ENCODE results near the gene RALGAPA2. TPM values are rescaled to one million over a fixed set of nuclear protein-coding genes. Genes with fewer than 3 reads are reported as not detected.
A peak's percentile ranks its signal among the peaks of the same experiment; 100 is the strongest.

Gene RALGAPA2
- total and polyA plus RNA-seq, 2 experiments from 2014 or later: 13.1 to 43.4 TPM

- H3K79me2 ChIP-seq (replicated peaks; ENCODE audit: insufficient read depth): no peaks in the 10 kb centered on the region
- peaks cover 45% of the 10 kb centered on the region for H3K4me1 ChIP-seq (ENCODE audit: insufficient read depth)
- no peaks in the 10 kb centered on the region for H3K36me3 ChIP-seq (ENCODE audit: insufficient read depth)
- H3K4me3 Mint-ChIP-seq: peak overlapping the region; percentile 51
- peak overlapping the region; percentile 63 for H3K4me2 ChIP-seq
- peaks cover 6% of the 10 kb centered on the region; the same call in 1 of the 2 replicates for H3F3A ChIP-seq (replicated peaks; ENCODE audit: low read depth)
- no peak overlapping the region for H2AFZ ChIP-seq
- no peak overlapping the region for H3K27ac Mint-ChIP-seq
- peaks cover 77% of the 10 kb centered on the region for H3K27me3 ChIP-seq (ENCODE audit: insufficient read depth)
- H3K4me3 ChIP-seq: peak overlapping the region; percentile 67
- H3K27ac ChIP-seq (ENCODE audit: low read depth): peak overlapping the region; percentile 68
- peaks cover 12% of the 10 kb centered on the region for H3K9me2 ChIP-seq (ENCODE audit: insufficient read depth)
- ATAC-seq (0 out of 3 replicates have a peak, but pooled peaks have one; percentile 2), DNase-seq (ENCODE audit: low spot score) (peak; percentile 46)
- no peaks in the 10 kb centered on the region; the same call in 2 of the 3 replicates for H3K36me3 Mint-ChIP-seq (ENCODE audit: low read depth)
- no peaks in the 10 kb centered on the region for H4K20me1 ChIP-seq (replicated peaks; ENCODE audit: insufficient read depth)
- H3K4me1 Mint-ChIP-seq: peaks cover 39% of the 10 kb centered on the region
- TF ChIP-seq CREB1 (CRISPR knock-in tag; IDR thresholded peaks at IDR 0.05; ENCODE audit: low read depth): no peak
- TF ChIP-seq EZH2 (IDR thresholded peaks at IDR 0.05; ENCODE audit: low read depth, unreplicated experiment): peak; percentile 28
- peaks cover 2% of the 10 kb centered on the region; the same call in 1 of the 3 replicates for H3K9me3 Mint-ChIP-seq
- peaks cover 75% of the 10 kb centered on the region for H3K27me3 Mint-ChIP-seq (ENCODE audit: insufficient read depth, low read depth, poor library complexity)
Observed at GRCh38 chr20:20371083-20371482, 341.4 kb downstream of the RALGAPA2 start.

- Mint-ChIP-seq H3K4me1 (peaks cover 47% of the 10 kb centered on the region), H3K27me3 (ENCODE audit: insufficient read depth, low read depth, poor library complexity) (peaks cover 78% of the 10 kb centered on the region)
- no peak for ATAC-seq
Observed at GRCh38 chr20:20370094-20370575, 342.3 kb downstream of the RALGAPA2 start.

More at GRCh38 chr20:20370094-20370575, 342.3 kb downstream of the RALGAPA2 start:
- Histone ChIP-seq H3K4me1 (ENCODE audit: insufficient read depth) (peaks cover 48% of the 10 kb centered on the region), H3K27ac (ENCODE audit: low read depth) (no peak overlapping the region), H3K79me2 (replicated peaks; ENCODE audit: insufficient read depth) (no peaks in the 10 kb centered on the region), H4K20me1 (replicated peaks; ENCODE audit: insufficient read depth) (no peaks in the 10 kb centered on the region), H3K36me3 (ENCODE audit: insufficient read depth) (no peaks in the 10 kb centered on the region), H3K9me2 (ENCODE audit: insufficient read depth) (peaks cover 12% of the 10 kb centered on the region), H2AFZ (peak overlapping the region; percentile 94), H3K27me3 (ENCODE audit: insufficient read depth) (peaks cover 83% of the 10 kb centered on the region), H3F3A (replicated peaks; ENCODE audit: low read depth) (peaks cover 6% of the 10 kb centered on the region; the same call in 1 of the 2 replicates), H3K4me3 (peak overlapping the region; percentile 67), H3K4me2 (peak overlapping the region; percentile 93)
- peak overlapping the region; percentile 72 for H3K4me3 Mint-ChIP-seq
- no peak for TF ChIP-seq ZNF331 (CRISPR knock-in tag; IDR thresholded peaks at IDR 0.05; ENCODE audit: low read depth)
- TF ChIP-seq ZNF114 (CRISPR knock-in tag; IDR thresholded peaks at IDR 0.05): no peak
- peak; percentile 80 for TF ChIP-seq EZH2 (IDR thresholded peaks at IDR 0.05; ENCODE audit: low read depth, unreplicated experiment)
- TF ChIP-seq REST (IDR thresholded peaks at IDR 0.05; ENCODE audit: unreplicated experiment): no peak
- H3K36me3 Mint-ChIP-seq (ENCODE audit: low read depth): no peaks in the 10 kb centered on the region; the same call in 2 of the 3 replicates
- peaks cover 5% of the 10 kb centered on the region; the same call in 1 of the 3 replicates for H3K9me3 Mint-ChIP-seq
- H3K27ac Mint-ChIP-seq: no peak overlapping the region
- DNase-seq (ENCODE audit: low spot score): no peak
